ENCODE measurements around the gene GAL.

Gene GAL

DNA sequence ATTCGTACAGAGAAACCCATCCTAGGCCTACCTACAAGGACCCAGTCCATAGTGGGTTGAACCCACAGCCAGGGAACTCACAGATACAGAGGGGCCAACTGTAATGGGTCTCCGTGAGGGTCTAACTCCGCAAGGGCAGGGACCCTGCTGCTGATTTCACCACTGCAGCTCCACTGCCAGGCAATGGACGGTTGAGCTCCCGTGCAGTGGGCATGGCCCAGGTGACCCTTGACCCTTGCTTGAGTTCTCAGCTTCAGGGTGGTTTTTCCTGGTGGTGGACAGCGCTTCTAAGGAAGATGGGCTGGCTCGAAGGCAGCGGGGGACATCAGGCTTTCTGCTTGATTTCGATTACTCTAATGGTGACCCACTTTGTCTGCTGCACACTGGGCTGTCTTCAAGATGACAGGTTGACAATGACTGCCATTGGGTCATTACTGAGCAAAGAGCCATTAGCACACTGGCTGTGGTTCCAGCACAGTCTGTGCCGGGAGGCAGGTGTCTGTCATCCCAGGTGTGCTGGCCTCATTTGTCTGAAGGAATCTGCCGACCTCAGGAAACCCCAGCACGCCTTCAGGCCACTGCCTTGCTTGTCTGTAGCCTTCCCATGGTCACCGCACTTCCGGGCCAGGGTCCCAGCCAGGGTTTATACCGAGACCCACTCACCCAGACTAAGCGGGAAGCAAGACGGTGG, 3.7 kb upstream of the GAL start:
- no peak for DNase-seq (ENCODE audit: low read depth in 2 of 2)

GRCh38 chr11:68682531-68682961, 1.8 kb upstream of the GAL start:
- no peak for DNase-seq (ENCODE audit: low read depth in 2 of 2)

DNA sequence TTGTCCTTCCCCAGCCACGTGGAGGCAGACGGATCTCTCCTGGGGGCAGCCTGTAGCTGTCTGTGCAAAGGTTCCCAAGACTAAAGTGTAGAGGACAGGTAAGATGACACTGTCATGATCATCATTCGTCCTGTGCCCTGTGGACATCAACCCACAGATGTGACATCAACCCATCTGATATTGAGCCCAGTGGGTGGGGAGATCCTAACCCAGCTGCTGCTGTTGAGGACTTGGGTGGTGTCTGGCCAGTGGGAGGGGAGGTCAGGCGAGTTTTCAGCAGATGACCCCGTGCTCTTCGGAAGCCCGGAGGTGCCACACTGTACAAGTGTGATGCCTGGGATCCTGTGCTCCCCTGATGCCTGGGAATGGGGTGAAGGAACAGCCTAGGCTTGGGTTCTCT, 1.2 kb upstream of the GAL start:
- no peak for DNase-seq (ENCODE audit: low read depth in 2 of 2)

DNA sequence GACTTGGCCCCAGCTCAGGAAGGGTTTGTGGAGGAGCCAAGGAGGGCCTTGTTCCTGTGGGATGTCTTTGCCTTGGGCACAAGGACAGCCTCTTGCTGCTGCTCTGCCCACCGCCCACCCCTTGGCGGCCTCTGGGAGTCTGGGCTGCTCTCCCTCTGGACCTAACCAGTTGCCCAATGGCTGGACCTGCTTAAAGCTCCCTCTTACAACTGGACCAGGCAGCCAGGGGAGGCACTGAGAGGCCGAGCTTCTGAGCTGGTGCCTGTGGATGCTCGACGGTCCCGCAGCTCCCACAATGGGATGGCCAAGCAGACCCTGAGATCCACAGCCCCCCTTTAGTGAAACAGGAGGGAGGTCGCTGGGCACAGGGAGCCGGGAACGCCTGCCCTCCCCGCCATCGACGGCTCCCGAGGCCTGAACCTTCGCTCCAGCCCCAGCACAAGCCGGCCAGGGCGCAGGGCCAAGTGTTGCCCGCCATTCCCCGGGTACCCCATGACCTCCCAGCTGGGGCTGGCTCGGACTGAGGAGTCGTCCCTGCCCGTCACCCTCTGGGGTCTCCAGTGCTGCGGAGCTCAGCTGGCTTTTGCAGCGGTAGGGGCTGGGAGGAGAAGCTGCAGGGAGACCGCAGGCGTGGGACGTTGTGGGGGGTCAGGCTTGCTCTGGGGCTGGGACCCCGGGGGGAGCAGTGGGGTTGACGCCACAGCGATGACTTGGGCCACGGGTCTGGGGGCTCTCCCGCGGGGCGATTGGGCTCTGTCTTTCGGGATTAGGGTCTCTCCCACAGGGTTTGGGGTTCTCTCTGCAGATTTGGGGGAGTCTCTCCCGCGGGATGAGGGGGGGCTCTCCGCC, 584 bp upstream of the GAL start:
- DNase-seq (ENCODE audit: low read depth in 2 of 2): no peak

DNA sequence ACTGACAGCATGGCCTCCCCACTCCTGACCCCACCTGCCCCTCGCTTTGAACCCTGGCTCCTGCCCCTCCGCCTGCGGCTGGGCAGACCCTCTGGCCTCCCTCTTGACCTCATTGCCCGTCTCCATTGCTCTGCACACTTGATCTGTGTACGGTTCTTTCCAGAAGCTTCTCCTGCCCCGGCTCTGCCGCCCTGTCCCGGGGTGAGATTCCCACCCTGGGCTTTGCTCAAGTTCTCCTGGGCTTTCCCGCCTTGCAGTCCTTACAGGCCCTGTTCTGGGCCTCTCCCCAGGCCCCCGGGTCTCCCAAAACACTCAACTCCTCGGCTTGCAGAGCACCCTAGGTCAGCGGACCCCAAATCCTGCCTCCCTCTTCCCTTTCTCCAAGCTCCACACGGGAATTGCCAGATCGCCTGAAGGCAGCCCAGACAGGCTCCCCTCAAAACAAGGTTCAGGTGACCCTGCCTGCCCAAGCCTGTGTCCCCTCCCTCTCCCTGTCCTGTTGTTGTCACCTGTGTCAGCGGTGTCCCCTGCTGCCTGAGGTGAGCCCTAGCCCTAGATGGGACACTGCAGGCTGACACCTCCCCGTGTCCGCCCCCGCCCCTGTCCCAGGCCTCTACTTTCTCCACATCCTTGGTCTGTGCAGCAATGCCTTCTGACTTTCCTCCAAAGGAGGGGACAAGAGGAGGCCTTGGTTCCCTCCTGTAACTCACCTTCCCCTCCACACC, 1.5 kb downstream of the GAL start:
- no peak for DNase-seq (ENCODE audit: low read depth in 2 of 2)

DNA sequence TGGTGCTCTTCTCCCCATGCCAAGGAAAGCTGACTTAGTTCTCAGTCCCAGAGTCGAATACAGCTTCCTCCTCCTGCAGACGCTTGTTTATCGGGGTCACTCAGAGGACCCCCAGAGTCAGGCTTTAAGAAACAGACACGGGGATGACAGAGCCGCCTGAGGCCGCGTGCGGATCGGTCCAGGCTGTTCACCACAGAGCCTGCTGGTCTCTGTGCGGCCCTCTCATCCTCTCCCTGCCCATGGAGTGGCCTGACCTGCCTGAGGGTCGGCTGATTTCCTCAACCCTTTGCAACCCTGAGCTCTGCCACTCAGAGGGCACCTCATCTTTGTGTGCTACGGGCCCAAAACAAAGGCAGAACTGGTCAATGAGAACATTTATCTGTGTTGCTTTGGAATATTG, 2.1 kb downstream of the GAL start:
- no peak for DNase-seq (ENCODE audit: low read depth in 2 of 2)

GRCh38 chr11:68687311-68687710, 3.0 kb downstream of the GAL start:
- DNase-seq (ENCODE audit: low read depth in 2 of 2): no peak

- DNase-seq (ENCODE audit: low read depth in 2 of 2): no peak
Measured at GRCh38 chr11:68687986-68688385, 3.6 kb downstream of the GAL start.

DNA sequence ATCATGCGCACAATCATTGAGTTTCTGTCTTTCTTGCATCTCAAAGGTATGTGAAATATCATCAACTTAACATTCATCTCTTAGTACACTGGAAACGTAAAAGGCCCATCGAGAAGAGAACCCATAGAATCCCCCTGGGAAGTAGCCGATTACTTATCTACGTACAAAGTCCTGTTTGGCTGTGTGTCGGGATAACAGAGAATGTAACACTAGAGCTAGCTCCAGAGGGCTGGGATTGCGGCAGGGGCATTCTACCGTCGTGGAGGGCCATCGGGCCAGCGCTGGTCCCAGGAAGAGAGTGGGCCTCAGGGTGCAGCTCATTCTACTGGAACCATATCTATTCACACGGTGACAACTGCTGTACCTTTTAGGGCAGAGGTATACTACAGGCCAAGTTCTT, 4.5 kb downstream of the GAL start:
- no peak for DNase-seq (ENCODE audit: low read depth in 2 of 2)

- DNase-seq (ENCODE audit: low read depth in 2 of 2): no peak
Measured at GRCh38 chr11:68689737-68690625, 5.6 kb downstream of the GAL start.

DNA sequence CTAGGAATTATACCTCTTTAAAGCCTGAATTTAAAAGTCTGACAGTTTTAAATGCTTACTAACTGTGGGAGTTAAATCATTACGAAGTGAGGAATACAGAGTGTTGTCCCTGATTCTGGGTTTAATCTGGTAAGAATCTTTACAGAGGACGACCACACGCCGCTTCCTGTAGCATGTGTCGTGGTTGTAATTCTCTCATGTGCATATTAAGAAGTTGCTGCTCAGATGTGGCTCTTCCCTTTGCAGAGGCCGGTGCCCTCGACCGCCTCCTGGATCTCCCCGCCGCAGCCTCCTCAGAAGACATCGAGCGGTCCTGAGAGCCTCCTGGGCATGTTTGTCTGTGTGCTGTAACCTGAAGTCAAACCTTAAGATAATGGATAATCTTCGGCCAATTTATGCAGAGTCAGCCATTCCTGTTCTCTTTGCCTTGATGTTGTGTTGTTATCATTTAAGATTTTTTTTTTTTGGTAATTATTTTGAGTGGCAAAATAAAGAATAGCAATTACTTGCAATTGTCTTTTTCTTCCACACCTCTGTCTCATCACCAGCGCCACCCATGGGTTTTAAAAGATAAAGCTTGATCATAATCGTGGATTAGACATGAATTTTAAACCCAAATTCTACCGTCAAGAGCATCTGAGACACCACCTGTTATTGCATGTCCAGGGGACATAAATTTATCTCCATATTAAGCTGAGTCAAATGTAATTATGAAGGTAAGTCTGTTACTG, 6.5 kb downstream of the GAL start:
- DNase-seq (ENCODE audit: low read depth in 2 of 2): no peak

DNA sequence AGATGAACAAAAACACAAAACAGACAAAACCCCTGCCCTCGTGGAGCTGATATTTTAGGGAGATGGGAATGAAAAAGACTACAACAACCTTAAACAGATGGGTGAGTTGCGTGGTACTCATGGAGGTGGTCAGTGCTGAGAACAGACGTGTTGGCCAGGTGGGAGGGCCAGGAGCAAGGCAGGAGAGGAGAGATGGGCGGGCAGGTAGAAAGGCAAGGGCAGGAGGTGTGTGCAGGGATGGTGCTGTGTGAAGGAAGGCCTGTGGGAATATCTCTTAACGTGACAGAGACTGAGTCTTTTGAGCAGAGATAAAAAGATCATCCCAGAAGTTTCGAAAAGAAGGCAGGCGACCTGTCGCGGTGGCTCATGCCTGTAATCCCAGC, 7.0 kb downstream of the GAL start:
- DNase-seq (ENCODE audit: low read depth in 2 of 2): no peak

- DNase-seq (ENCODE audit: low read depth in 2 of 2): no peak
Measured at GRCh38 chr11:68692115-68692514, 7.8 kb downstream of the GAL start.

- no peak for DNase-seq (ENCODE audit: low read depth in 2 of 2)
Measured at GRCh38 chr11:68692871-68693483, 8.6 kb downstream of the GAL start.

- DNase-seq (ENCODE audit: low read depth in 2 of 2): no peak
Measured at GRCh38 chr11:68693484-68693882, 9.1 kb downstream of the GAL start.

DNA sequence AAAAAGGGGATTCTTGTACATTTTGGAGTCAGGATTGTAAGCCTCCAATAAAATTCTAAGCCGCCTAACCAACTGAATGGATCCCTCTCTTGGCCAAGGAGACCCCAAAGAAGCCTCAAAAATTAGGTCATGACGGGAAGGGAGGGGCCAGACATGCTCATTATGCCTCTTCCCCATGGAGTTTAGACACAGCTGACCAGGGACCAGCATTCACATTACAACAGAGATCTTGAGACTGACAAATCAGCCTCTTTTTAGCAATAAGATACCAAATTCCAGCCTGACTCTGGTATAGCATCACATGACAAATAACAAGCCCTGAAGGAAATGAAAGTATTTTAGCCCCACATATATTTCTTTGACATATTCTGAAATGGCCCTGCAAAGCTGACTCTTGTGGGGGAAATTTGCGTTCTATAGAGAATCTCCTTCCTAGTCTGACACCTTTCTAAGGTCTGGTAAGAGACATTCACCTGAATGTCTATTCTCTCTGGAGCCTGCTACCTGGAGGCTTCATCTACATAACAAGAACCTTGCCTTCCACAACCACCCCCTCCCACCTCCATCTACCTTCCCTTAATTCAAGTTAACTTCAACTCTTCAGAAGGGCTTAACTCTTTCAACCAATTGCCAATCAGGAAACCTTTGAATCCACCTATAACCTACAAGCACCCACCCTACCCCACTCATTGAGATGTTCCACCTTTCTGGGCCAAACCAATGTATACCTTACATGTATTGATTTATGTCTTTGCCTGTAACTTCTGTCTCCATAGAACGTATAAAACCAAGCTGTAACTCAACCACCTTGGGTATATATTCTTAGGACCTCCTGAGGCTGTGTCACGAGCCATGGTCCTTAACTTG, 10.3 kb downstream of the GAL start:
- no peak for DNase-seq (ENCODE audit: low read depth in 2 of 2)

DNA sequence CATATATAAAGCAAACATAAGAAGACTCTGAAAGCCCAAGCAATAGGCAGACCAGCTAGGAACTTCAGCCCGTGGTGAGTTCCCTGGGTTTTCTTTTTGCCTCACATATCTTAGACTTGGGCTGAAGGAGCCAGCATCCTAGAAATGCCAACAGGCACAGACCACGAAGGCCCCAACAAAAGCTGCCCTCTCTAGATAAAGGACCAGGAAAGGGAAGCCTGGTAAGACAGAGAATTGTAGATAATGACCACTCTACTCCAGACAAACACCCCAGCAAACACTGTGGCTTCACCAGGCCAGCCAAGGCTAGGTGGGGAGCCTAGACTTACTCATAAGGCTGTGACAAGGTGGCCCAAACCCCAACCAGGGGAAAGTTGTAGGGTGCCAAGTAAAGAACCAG, 11.2 kb downstream of the GAL start:
- no peak for DNase-seq (ENCODE audit: low read depth in 2 of 2)

GRCh38 chr11:68698993-68699392, 14.6 kb downstream of the GAL start:
- DNase-seq (ENCODE audit: low read depth in 2 of 2): no peak

DNA sequence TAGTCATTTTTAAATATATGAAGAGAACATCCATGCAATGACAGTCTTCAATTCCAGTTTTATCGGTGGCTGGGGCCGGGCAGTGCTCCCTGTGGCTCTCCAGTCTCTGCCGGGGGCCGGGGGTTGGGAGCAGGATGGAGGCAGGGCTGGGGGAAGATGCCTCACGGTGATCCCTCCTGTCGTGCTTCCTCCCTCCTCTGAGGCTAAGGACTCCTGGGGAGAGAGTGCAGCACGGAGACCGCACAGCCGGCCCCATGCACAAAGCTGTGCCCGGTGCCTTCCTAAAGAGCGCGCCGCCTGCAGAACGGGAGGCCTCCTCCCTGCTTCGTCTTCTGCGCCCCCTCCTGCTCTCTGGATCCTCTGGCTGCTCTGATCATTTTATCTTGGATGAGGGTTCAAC, 20.5 kb downstream of the GAL start:
- DNase-seq (ENCODE audit: low read depth in 2 of 2): no peak

DNA sequence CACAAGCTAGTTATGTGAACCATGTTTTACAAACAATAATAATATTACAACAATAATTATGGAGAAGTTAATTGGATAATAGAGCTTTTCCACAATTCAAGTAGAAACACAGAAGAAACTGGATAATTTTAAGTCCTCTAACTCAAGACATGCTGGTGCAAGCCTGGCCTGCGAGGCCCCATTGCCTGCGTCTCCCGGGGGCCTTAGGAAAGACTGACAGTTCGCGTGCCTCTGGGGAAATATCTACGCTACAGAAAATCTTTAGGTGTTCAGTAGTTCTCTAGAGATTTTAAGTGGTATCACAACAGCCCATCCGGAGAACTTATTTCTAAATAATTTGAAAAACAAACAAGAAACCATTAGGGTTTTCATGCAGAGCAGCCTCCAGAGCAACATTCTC, 23.2 kb downstream of the GAL start:
- DNase-seq (ENCODE audit: low read depth in 2 of 2): no peak
